DND-41 (cell line): ENCODE data around the gene RGS5.

ENCODE experiments used
- CTCF ChIP-seq: IDR thresholded peaks from 2 replicates; pipeline ENCODE4 v1.5.1; 2012; ENCODE audit warnings: borderline replicate concordance, low read length, moderate library complexity, mild to moderate bottlenecking; ENCODE audit not compliant: poor library complexity, severe bottlenecking; ENCODE audit errors: extremely low read depth
- EZH2 ChIP-seq: IDR thresholded peaks from 3 replicates; pipeline ENCODE4 v1.6.1; 2012; ENCODE audit warnings: borderline replicate concordance, low read depth, mild to moderate bottlenecking, moderate library complexity, low read length, inconsistent platforms; ENCODE audit not compliant: severe bottlenecking

GRCh38 chr1:163187849-163188248 is 14.9 kb downstream of the RGS5 start:
- no peak for TF ChIP-seq CTCF
- TF ChIP-seq EZH2 = no peak
